HFFc6 (cell line): Measurements from ENCODE around the gene THAP11. TPM values are rescaled to one million over a fixed set of nuclear protein-coding genes. Genes with fewer than 3 reads are reported as not detected.

Experiments used
- DNase-seq: peaks from one replicate; pipeline ENCODE4 v3.0.0-alpha.2; 2018
- H3K27ac Mint-ChIP-seq: 2 replicates; pipeline ENCODE4 v1.8.0; 2020; ENCODE audit warnings: mild to moderate bottlenecking, mixed read lengths
- H3K27me3 Mint-ChIP-seq: 2 replicates; pipeline ENCODE4 v1.8.0; 2021; ENCODE audit warnings: mild to moderate bottlenecking, moderate library complexity, mixed read lengths; ENCODE audit not compliant: insufficient read depth
- H3K36me3 Mint-ChIP-seq: 2 replicates; pipeline ENCODE4 v1.8.0; 2021; ENCODE audit warnings: low read depth, mixed read lengths
- H3K4me1 Mint-ChIP-seq: 2 replicates; pipeline ENCODE4 v1.8.0; 2020; ENCODE audit warnings: low read depth, mixed read lengths
- H3K4me3 Mint-ChIP-seq: 2 replicates; pipeline ENCODE4 v1.8.0; 2020; ENCODE audit warnings: mild to moderate bottlenecking, moderate library complexity, mixed read lengths
- H3K9me3 Mint-ChIP-seq: 2 replicates; pipeline ENCODE4 v1.8.0; 2020; ENCODE audit warnings: mild to moderate bottlenecking, mixed read lengths
- CTCF ChIP-seq: fragments of 200-600 bp; sonication (generic); IDR thresholded peaks from 2 replicates; pipeline ENCODE4 v1.5.0; 2021; ENCODE audit warnings: antibody characterized with exemption, mild to moderate bottlenecking
- total RNA-seq, 6 experiments: library from RNA; stranded (reverse); fragmentation: NEBNext Ultra II Directional; extraction: Animal tissue kit (Norgen Biotek cat#: 25700); gene quantifications; 2 replicates in 1 of 6; 3 replicates in 5 of 6; pipeline ENCODE4 v1.2.3, GENCODE V29; 2021

The THAP11 gene
- total RNA-seq, 6 experiments from 2014 or later = 15.1 to 18.6 (median 16.2) TPM

DNA sequence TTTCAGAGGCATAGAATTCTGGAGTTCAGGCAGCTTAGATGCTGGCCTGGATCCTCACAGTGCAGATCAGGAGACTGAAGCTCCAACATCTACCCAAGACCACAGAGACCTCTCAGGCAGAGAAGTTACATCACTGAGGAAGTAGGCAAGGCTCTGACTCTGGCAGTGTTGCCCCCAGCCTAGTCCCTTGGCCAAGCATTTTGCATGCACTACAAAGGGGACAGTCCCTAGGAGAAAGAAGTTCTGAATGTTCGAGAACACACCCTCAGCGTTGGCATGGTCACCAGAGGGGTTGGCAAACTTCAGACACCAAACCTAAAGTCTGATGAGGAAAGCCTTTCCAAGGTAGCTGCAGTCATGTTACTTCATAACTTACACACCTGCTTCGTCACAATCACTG is 38.2 kb upstream of the THAP11 start:
- peaks cover 15% of the 10 kb centered on the region for H3K36me3 Mint-ChIP-seq
- H3K27me3 Mint-ChIP-seq = no peaks in the 10 kb centered on the region; the same call in 1 of the 2 replicates
- no peak for TF ChIP-seq CTCF
- H3K4me3 Mint-ChIP-seq = no peak overlapping the region
- no peak for DNase-seq
- peaks cover 32% of the 10 kb centered on the region for H3K4me1 Mint-ChIP-seq
- H3K9me3 Mint-ChIP-seq = no peaks in the 10 kb centered on the region
- H3K27ac Mint-ChIP-seq = no peak overlapping the region

GRCh38 chr16:67804853-67805542 is 37.1 kb upstream of the THAP11 start:
- peaks cover 9% of the 10 kb centered on the region; the same call in 1 of the 2 replicates for H3K36me3 Mint-ChIP-seq
- H3K27me3 Mint-ChIP-seq = no peaks in the 10 kb centered on the region; the same call in 1 of the 2 replicates
- no peak for TF ChIP-seq CTCF
- H3K4me1 Mint-ChIP-seq = peaks cover 32% of the 10 kb centered on the region
- peak overlapping the region; percentile 93 for H3K27ac Mint-ChIP-seq
- H3K9me3 Mint-ChIP-seq = no peaks in the 10 kb centered on the region
- peak overlapping the region; percentile 97 for H3K4me3 Mint-ChIP-seq
- DNase-seq = peak; percentile 8

- peaks cover 9% of the 10 kb centered on the region; the same call in 1 of the 2 replicates for H3K36me3 Mint-ChIP-seq
- H3K27ac Mint-ChIP-seq = peak overlapping the region; percentile 93
- peaks cover 24% of the 10 kb centered on the region for H3K4me1 Mint-ChIP-seq
- H3K9me3 Mint-ChIP-seq = no peaks in the 10 kb centered on the region
- TF ChIP-seq CTCF = no peak
- no peaks in the 10 kb centered on the region; the same call in 1 of the 2 replicates for H3K27me3 Mint-ChIP-seq
- peak overlapping the region; percentile 97 for H3K4me3 Mint-ChIP-seq
- DNase-seq = no peak
These were observed 36.2 kb upstream of the THAP11 start for GRCh38 chr16:67805718-67806427.

DNA sequence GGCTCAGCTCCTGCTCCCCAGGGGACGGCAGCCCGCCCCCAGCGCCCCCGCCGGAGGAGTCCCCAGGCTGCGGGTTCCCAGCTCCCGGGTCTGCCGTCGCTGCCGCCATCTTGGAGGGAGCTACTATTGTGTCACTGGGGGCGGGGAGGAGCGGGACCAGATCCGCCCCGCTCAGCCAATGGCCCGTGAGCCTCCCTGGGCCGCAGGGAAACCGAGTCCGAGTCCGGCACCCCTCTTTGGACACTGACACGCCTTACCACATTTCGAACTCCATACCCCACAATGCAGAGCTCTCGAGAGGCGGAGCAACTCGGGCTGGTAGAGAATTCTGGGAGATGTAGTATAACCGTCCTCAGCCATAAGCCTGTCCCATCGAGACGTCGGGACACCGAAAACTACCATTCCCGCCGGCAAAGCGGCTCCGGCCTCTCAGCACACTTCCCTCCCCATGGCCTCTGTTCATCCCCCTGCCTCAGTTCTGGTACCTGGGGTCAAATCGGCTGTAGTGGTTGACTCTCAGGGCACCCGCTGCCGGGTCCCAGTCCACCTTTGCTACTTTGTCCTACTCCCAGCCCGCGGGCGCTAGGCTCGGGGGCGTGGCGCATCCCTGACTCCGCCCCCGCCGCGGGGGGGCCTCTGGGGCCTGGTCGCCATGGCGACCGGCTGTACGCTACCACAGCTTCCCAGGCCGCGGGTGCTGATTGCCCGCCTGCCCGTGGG is 35.5 kb upstream of the THAP11 start, which contains the start of the genes RANBP10 and TSNAXIP1:
RANBP10 (minus strand) TSS at position 133 of the 720 bp plus-strand sequence; CDS start at position 109, 24 bp downstream.
TSNAXIP1 (plus strand) TSS at position 462 of the 720 bp plus-strand sequence. CDS start 261 bp downstream, outside the sequence.
- H3K36me3 Mint-ChIP-seq = peaks cover 6% of the 10 kb centered on the region; the same call in 1 of the 2 replicates
- peak within 1 kb of the TSS; percentile 97 for H3K4me3 Mint-ChIP-seq
- H3K27me3 Mint-ChIP-seq = no peaks in the 10 kb centered on the region; the same call in 1 of the 2 replicates
- no peak for TF ChIP-seq CTCF
- peak; percentile 100 for DNase-seq
- peak within 1 kb of the TSS; percentile 93 for H3K27ac Mint-ChIP-seq
- no peaks in the 10 kb centered on the region for H3K9me3 Mint-ChIP-seq
- peaks cover 22% of the 10 kb centered on the region for H3K4me1 Mint-ChIP-seq

- H3K4me3 Mint-ChIP-seq = peak overlapping the region; percentile 97
- peaks cover 22% of the 10 kb centered on the region for H3K4me1 Mint-ChIP-seq
- H3K36me3 Mint-ChIP-seq = peaks cover 4% of the 10 kb centered on the region; the same call in 1 of the 2 replicates
- TF ChIP-seq CTCF = no peak; the same call in 1 of the 2 replicates
- peak overlapping the region; percentile 93 for H3K27ac Mint-ChIP-seq
- no peaks in the 10 kb centered on the region; the same call in 1 of the 2 replicates for H3K27me3 Mint-ChIP-seq
- no peaks in the 10 kb centered on the region for H3K9me3 Mint-ChIP-seq
- no peak for DNase-seq
These were observed 34.9 kb upstream of the THAP11 start for GRCh38 chr16:67807148-67807682.
